GM04504 (cell line): ENCODE results near the gene BBX.
A peak's percentile ranks its signal among the peaks of the same experiment; 100 is the strongest.

Experiments used
- DNase-seq: peaks from one replicate; pipeline ENCODE4 v3.0.0-alpha.2; 2012; ENCODE audit warnings: low read depth

BBX gene

GRCh38 chr3:107654218-107654617, 131.5 kb downstream of the BBX start:
- DNase-seq, result no peak

DNA sequence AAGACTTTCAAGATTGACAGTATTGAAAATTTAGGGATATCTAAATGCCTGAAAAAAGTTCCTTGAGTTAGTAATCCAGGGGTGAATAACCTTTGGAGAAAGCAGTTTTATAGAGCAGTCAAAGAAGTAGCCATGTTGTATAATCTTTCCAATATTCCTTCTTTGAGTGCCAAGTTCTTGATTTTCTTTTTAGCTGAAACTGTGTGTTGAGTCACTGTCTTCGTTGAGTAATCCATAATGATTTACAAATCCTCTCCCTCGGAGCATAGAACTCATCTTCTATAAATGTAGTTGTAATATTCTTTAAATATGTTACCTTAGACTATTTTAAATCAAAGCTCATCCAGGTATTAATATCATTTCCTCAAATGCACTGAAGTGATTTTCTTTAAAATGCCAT, 135.2 kb downstream of the BBX start:
- DNase-seq, result no peak

DNA sequence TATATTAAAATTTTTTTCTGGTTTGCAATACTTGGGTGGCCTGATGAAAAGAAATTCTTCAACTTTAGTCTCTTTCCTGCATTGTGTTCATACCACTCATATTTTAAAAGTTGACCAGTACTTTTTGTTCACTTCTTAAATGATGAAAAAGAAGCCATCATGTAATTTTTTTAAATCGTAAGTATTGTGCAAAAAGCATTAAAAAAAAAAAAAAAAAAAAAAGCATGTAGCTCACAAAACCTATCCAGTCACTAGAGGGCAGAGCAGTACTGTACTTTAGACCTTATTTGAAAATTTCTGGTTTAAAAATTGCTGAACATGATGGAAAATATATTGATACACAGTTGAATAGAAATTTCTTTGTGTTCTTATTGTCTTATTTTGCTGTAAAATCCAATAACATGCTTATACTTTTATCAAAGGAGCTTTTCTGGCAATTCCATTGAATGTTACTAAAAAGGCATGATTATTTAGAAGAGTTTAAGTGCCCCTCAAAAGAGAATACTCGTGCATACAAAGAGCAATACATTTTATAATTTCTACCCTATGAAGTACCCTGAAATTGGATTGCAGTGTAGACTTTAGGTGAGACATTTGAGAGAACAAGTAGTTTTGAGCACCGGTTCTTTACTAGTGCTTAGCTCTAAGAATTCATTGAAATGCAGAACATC, 137.7 kb downstream of the BBX start:
- DNase-seq, result no peak

GRCh38 chr3:107661447-107662123, 138.8 kb downstream of the BBX start:
- DNase-seq, result no peak

GRCh38 chr3:107662124-107662507, 139.4 kb downstream of the BBX start:
- peak; percentile 54 for DNase-seq

GRCh38 chr3:107662586-107662985, 139.8 kb downstream of the BBX start:
- DNase-seq, result no peak

GRCh38 chr3:107663266-107663665, 140.5 kb downstream of the BBX start:
- DNase-seq, result no peak

GRCh38 chr3:107664614-107665013, 141.9 kb downstream of the BBX start:
- no peak for DNase-seq

- no peak for DNase-seq
Observed at GRCh38 chr3:107665351-107665750, 142.6 kb downstream of the BBX start.

- no peak for DNase-seq
Observed at GRCh38 chr3:107666853-107667252, 144.1 kb downstream of the BBX start.

- DNase-seq, result no peak
Observed at GRCh38 chr3:107668416-107668815, 145.7 kb downstream of the BBX start.

DNA sequence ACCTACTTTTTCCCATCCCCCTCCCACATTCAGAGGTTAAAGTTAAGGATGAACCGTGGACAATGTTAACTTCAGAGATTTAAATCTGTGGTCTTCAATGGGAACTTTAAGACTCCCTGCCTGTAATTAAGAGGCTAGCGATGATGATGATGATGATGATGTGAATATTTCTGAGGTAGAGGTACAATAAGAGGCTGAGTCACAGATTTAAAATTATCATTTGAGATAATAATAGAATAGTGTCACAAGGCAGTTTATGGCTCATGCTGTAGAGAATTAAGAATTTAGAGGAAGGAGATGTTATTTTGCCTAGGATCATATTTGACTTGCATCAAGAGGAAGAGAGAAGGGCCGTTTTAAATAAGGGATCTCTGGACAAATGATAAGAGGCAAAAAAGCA, 146.2 kb downstream of the BBX start:
- DNase-seq, result no peak

DNA sequence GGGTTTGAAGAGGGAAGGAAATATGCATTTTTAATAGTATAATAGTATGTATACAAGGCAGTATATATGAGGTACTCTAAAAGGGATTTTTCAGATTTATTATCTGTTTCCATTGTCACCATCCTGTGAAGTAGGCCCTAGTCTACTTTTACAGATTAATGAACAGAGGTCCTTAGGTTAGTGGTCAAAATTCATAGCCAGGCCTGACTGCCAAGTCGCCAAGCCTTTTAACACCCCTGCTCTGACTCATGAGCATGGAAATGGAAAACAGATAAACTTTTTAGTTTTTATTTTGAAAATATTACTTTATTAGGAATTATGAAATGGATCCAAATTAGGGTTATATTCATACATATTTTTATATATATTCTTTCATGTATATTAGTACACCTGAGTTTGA, 146.9 kb downstream of the BBX start:
- no peak for DNase-seq

- no peak for DNase-seq
Observed at GRCh38 chr3:107670986-107671385, 148.2 kb downstream of the BBX start.

- DNase-seq, result no peak
Observed at GRCh38 chr3:107674371-107674770, 151.6 kb downstream of the BBX start.

DNA sequence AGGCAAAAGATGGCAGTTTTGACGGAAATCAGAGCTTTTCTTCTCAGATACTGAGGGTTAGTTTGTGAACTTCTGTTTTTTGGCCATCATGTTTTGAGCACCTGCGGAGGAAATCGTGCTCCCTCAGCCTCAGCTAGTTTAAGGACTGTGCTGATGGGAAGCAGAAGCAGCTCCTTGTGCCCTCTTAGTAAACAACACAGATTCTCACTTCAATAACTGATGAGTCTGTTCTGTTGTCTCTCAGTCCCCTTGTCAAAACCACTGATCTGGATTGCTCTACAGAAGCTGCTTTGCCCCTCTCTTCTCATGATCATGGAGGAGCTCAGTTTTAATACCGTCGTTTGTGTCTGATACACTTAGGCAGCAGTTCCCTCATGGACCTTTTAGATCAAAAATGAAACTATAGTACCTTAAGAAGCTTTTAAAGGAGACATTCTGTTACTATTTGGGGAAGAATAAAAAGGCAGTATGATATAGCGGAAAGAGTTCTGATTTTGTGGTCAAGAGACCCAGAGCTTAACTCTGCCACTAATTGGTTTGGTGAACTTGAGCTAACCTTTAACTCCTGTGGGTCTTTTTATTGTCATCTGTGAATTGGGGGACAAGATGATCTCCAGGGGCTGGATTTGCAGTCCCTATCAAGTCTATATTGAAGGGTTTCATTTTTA, 152.6 kb downstream of the BBX start:
- no peak for DNase-seq

- no peak for DNase-seq
Observed at GRCh38 chr3:107676469-107677309, 153.9 kb downstream of the BBX start.

GRCh38 chr3:107679921-107680320, 157.2 kb downstream of the BBX start:
- no peak for DNase-seq

DNA sequence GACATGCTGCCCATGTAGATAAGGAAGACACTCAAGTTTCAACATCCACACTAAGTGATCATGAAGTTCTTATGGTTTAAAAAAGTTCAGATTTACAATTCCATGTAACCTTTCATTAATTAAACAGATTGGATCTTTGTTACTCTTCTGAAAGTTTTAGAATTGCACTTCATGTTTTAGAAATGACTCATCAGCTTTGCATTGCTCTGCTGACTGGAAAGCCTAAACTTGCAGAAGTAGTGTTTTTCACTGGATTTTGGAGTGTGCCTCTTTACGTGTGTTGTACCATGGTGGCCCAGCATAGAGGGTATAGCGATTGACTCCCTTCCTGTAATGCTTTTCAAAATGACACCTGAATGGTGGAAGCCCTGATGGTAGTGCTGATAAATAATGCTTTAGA, 157.9 kb downstream of the BBX start:
- DNase-seq, result no peak

GRCh38 chr3:107681396-107681795, 158.6 kb downstream of the BBX start:
- DNase-seq, result no peak

DNA sequence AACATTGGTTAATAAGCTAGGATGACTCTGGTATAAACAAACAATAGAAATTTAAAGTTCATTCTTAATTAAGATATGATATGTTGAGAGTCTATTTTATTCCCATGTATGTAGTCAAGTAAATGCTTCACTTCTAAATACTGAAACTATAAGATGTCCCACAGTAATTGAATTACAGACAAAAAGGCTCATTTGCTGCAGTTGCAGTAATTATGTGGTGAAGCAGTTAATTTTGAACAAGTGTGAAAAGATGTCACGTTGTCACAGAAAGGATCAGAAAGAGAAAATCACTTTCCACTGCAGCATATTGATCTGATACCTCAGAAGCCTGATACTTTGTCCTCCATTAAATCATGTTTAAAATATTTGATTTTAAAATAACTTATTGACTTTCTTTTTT, 159.8 kb downstream of the BBX start:
- no peak for DNase-seq

DNA sequence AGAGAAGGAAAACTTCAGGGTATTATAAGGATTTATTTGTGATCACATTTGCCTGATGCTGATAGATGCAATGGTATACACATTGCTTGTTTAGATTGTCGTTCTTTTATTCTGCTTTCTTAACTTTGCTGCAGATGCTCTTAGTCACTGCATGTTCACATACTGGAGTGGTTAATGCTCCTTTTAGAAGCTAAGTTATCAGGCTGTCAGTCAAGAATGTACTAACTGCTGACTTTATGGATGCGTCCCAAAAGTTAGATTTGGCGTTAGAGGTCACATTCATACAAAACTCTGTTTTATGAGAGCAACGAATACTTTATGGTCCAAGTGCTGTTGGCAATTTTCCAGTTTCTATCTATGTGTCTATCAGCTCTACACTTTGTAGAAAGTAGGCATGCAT, 160.7 kb downstream of the BBX start:
- DNase-seq, result no peak
